ENCODE data around the gene DOK3.
"Not testable (repeated sequence)": the region's sequence is repeated elsewhere in the genome, so short reads cannot be mapped to it uniquely, and the experiment has no call there.

Gene DOK3

GRCh38 chr5:177534433-177534832 lies 24.8 kb upstream of the DOK3 start:
- DNase-seq = not testable (repeated sequence)

DNA sequence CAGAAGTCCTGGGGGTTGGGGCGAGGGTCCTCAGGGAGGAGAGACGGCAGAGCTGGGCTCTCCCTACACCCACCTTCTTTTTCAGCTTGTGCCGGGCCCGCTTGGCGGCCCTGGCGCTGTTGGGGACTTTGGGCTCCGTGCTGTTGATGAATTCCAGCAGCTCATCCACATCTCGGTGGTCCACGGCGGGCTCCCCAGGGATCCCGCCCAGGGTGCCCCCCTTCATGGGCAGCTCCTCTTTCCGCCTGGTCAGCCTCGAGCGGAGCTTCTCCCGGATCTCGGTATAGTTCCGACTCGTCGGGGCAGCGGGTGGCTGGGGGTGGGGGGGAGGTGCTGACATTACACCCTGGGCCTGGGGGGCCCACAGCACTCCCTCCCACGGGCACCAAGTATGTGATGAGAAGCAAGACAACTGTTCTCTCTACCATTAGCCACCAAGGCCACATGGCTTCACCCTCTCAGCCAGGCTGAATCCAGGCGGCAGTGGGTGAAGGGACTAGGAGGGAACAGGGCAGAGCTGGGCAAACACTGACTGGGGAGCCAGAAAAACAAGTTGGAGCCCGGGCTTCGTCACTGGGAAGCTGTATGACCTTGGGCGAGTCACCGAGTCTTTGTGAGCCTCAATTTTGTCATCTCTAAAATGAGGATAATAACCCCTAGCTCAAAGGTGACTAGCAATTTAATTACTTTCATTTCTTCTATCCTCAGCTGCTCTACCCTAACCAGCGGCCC lies 21.7 kb upstream of the DOK3 start:
- no peak for DNase-seq

GRCh38 chr5:177530638-177531037 lies 21.0 kb upstream of the DOK3 start:
- DNase-seq = no peak

GRCh38 chr5:177529247-177530203 lies 19.9 kb upstream of the DOK3 start:
- DNase-seq = no peak

GRCh38 chr5:177528631-177529030 lies 19.0 kb upstream of the DOK3 start:
- no peak for DNase-seq

DNA sequence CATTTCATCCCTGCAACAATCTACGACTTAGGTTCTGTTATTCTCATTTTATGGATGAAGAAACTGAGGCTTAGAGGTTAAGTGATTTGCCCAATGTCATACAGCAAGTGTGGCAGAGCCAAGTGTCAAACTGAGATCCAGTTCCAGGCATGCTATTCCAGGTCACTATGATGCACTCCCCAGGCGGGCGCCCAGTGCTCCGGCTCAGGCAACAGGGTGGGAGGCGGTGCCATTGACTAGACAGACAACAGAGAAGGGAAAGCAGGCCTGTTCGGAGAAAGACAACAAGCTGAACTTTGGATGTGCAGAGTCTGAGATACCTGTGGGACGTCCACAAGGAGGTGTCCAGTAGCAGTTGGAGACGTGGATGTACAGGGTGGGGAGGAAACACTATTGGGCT lies 18.0 kb upstream of the DOK3 start:
- DNase-seq = no peak

DNA sequence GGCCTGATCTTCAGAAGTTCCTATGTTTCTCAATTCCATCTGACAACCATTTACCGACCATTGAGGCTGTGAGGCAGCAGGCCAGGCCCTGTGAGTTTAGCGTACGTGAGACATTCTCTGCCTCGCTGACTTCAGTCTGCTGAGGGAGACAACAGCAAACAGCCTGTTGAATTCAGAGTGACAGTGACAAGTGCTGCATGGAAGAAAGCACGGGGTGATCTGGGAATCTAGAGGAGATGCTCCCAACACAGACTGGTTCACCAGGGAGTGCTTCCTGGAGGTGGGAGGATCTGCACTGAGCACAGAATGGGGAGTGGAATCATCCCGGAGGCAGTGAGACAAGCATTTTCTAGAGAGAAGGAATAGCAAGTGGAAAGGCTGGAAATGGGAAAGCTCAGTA lies 17.2 kb upstream of the DOK3 start:
- no peak for DNase-seq

- DNase-seq = no peak
Measured at GRCh38 chr5:177526191-177526590, 16.6 kb upstream of the DOK3 start.

- DNase-seq = no peak
Measured at GRCh38 chr5:177524941-177525655, 15.5 kb upstream of the DOK3 start.

DNA sequence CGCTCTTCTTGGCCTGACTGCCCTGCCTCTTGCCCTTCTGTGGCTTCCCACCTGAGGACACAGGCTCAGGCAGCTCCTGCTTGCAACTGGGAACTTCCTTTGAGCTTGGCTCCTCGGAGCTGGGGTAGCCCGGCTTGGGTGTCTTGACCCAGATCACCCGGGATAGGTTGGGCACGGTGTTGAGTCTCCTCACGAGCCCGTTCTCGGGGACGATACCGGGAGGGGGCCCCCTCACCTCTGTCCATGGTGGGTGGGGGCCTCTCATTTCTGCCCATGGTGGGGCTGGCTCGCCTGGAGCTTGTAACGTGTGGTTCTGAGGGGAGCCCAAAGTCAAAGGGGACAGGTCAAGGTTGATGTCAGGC lies 14.9 kb upstream of the DOK3 start:
- no peak for DNase-seq

DNA sequence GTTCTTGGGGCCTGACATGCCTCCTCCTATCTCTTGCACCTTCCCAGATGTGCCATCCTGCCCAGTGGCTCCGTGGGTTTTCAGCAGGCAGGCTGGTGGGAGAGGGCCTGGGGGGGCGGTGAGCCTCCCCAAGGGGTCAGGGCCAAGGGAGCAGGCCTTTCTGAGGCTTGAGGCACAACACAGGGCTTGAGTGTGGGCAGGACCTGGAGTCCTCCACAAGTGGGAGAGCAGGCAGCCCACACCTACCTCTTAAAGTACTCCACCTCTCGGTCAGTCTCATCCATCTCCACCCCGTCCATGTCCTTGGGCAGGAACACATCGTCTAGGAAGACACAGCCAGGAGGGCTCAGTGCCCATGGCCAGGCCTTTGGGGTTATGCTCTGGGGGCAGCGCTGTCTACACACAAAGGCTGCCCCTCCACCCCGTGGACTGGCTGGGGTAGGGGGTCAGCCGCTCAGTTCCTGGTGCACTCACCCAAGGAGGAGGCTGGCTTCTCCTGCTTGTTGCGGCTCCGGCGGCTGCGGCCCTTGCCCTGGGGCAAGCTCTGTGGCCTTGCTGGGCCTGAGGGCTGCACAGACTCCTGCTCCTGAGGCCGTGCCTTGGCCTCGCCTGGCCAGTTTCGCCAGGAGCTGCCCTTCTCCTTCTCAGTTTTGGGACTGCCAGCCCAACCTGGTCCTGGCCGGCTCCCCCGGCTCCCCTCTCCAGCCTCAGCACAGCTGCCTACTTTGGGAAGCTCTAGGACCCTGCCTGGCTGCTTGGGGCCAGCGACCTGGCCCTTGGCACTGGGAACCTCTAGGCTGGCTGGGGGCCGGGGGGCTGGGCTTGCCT lies 14.3 kb upstream of the DOK3 start:
- no peak for DNase-seq

DNA sequence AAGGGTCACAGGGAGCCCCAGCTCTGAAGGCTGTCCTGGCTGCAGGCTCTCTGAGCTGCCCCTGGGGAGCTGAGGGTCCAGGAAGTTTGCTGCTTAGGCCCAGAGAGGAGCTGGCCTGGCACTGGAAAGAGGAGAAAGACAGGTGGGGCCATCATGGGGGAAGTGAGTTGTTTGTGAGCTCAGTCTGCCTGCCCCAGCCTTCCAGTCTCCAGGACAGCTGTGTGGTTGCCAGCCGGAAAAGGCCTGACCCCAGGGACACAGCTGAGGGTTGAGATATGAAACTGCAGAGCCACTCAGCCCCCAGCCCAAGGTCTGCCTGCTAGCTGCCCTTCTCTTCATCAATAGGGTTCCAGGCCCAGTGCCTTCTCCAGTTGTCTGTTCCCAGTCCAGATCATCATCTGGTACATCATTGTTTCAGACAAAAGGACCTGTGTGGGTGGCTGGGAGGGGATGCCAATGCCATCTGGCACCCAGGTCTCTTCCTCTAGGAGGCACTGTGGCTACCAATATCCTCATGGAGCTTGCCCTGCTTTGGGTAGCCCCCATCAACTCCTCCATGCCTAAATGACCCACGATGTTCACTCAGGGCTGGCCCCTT lies 11.4 kb upstream of the DOK3 start:
- no peak for DNase-seq

- no peak for DNase-seq
Measured at GRCh38 chr5:177520271-177520670, 10.6 kb upstream of the DOK3 start.

GRCh38 chr5:177519463-177520235 lies 10.0 kb upstream of the DOK3 start:
- DNase-seq = no peak

- peak; percentile 95 for DNase-seq
Measured at GRCh38 chr5:177516601-177517568, 7.3 kb upstream of the DOK3 start, which contains the start of gene DDX41. TSS of gene DDX41 (minus strand) at chr5:177516961. CDS start at chr5:177516945, 16 bp downstream.

- no peak for DNase-seq
Measured at GRCh38 chr5:177515580-177515979, 6.0 kb upstream of the DOK3 start.

- DNase-seq = no peak
Measured at GRCh38 chr5:177514541-177514940, 4.9 kb upstream of the DOK3 start.

DNA sequence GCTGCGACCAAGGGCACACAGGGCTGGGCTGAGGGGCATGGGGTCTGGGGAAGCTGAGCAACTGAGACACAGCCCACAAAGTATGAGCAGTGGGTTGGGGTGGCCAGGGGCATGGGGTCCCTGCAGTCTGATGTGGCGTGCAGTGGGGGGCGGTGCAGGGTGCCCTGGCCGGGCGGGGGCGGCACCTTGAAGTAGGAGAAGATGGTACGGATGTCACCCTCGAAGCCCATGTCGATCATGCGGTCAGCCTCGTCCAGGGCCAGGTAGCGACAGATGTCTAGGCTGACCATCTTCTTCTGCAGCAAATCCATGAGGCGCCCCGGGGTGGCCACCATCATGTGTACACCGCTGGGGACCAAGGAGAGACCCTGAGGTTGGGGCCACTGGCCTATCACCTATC lies 3.9 kb upstream of the DOK3 start:
- DNase-seq = no peak

- DNase-seq = no peak
Measured at GRCh38 chr5:177512736-177513380, 3.2 kb upstream of the DOK3 start.
